Endothelial cell of umbilical vein (primary cell): ENCODE measurements around the gene PIK3R2. TPM values are rescaled to one million over a fixed set of nuclear protein-coding genes. Genes with fewer than 3 reads are reported as not detected.

ENCODE experiments used
- BruUV-seq: library from RNA; stranded (reverse); fragments of 400-500 nt; replicated peaks from 2 replicates; lab custom pipeline; 2021; lab: Mats Ljungman, UMichigan
- CTCF ChIA-PET: fragments of 300-600, 350-600 bp; sonication (Branson Sonifier 250); formaldehyde crosslinking; loops from one replicate; lab custom pipeline; 2021; ENCODE audit warnings: antibody characterized with exemption, inconsistent platforms; lab: Charles Lee
- POLR2A ChIA-PET: fragments of 300-600, 350-600 bp; sonication (Branson Sonifier 250); formaldehyde crosslinking; loops from one replicate; lab custom pipeline; 2021; ENCODE audit warnings: antibody characterized with exemption, inconsistent platforms; lab: Charles Lee
- DNase-seq: peaks from one replicate; pipeline ENCODE4 v3.0.0-alpha.2; 2011; ENCODE audit warnings: low read depth, low spot score
- FAIRE-seq: peaks from 2 replicates; lab custom pipeline; 2011; peaks lifted over from hg19 to GRCh38; lab: Jason Lieb, UNC
- H2AFZ ChIP-seq: 2 replicates; pipeline ENCODE4 v1.6.0; 2012; ENCODE audit warnings: low read depth, low read length, control low read depth, inconsistent platforms
- H3K27ac ChIP-seq: 2 replicates; pipeline ENCODE4 v1.5.1; 2011; ENCODE audit warnings: low read depth, mild to moderate bottlenecking, control low read depth, low read length, moderate library complexity; ENCODE audit not compliant: insufficient read depth
- H3K27me3 ChIP-seq, 2 experiments: 2 replicates each; pipeline versions ENCODE4 v1.6.0 to v1.6.1; 2011; ENCODE audit warnings: low read length in 2 of 2, mixed read lengths in 1 of 2; ENCODE audit not compliant: control insufficient read depth in 2 of 2, insufficient read depth in 2 of 2
- H3K36me3 ChIP-seq, 2 experiments: 2 replicates in 1 of 2; 3 replicates in 1 of 2; pipeline ENCODE4 v1.5.1; 2011; ENCODE audit warnings: low read length in 2 of 2, mild to moderate bottlenecking in 1 of 2, moderate library complexity in 1 of 2; ENCODE audit not compliant: control insufficient read depth in 2 of 2, insufficient read depth in 2 of 2; ENCODE audit errors: extremely low read depth in 1 of 2
- H3K4me1 ChIP-seq: 3 replicates; pipeline ENCODE4 v1.5.1; 2011; ENCODE audit warnings: mild to moderate bottlenecking, low read length; ENCODE audit not compliant: control insufficient read depth, insufficient read depth; ENCODE audit errors: extremely low read depth
- H3K4me2 ChIP-seq: 2 replicates; pipeline ENCODE4 v1.6.1; 2011; ENCODE audit warnings: low read length, control low read depth, mixed read lengths; ENCODE audit not compliant: insufficient read depth
- H3K4me3 ChIP-seq, 3 experiments: fragments of 200-600 bp in 1 of 3; sonication (generic), shearing (Covaris generic) in 1 of 3; replicated peaks in 1 of 3; 2 replicates each; pipeline ENCODE4 v1.5.1; 2011 to 2016; ENCODE audit warnings: control low read depth in 3 of 3, low read length in 3 of 3, mild to moderate bottlenecking in 2 of 3, inconsistent platforms in 1 of 3, low read depth in 1 of 3, moderate library complexity in 1 of 3; ENCODE audit not compliant: insufficient read depth in 1 of 3
- H3K79me2 ChIP-seq: 2 replicates; pipeline ENCODE4 v1.6.0; 2012; ENCODE audit warnings: low read length, inconsistent platforms; ENCODE audit not compliant: control insufficient read depth, insufficient read depth
- H3K9ac ChIP-seq: replicated peaks from 2 replicates; pipeline ENCODE3; 2011; ENCODE audit warnings: low read length, control low read depth; ENCODE audit not compliant: insufficient read depth; ENCODE audit errors: extremely low read depth
- H3K9me1 ChIP-seq: replicated peaks from 3 replicates; pipeline ENCODE4 v1.6.0; 2011; ENCODE audit warnings: mild to moderate bottlenecking, low read length; ENCODE audit not compliant: control insufficient read depth, insufficient read depth; ENCODE audit errors: extremely low read depth
- H3K9me3 ChIP-seq: replicated peaks from 2 replicates; pipeline ENCODE4 v1.5.1; 2012; ENCODE audit warnings: low read length, inconsistent platforms; ENCODE audit not compliant: control insufficient read depth, insufficient read depth
- H4K20me1 ChIP-seq: replicated peaks from 2 replicates; pipeline ENCODE3; 2011; ENCODE audit warnings: mild to moderate bottlenecking, low read length; ENCODE audit not compliant: control insufficient read depth, insufficient read depth; ENCODE audit errors: extremely low read depth
- CTCF ChIP-seq, 2 donors: IDR thresholded peaks; 1 replicate in 1 of 2; 2 replicates in 1 of 2; pipeline ENCODE4 v1.5.1; 2011; ENCODE audit warnings: low read length in 2 of 2, mild to moderate bottlenecking in 2 of 2, moderate library complexity in 2 of 2, control low read depth in 1 of 2, inconsistent platforms in 1 of 2, low read depth in 1 of 2; ENCODE audit not compliant: insufficient read depth in 1 of 2; ENCODE audit errors: extremely low read depth in 1 of 2
- EZH2 ChIP-seq: IDR thresholded peaks from 2 replicates; pipeline ENCODE4 v1.6.1; 2012; ENCODE audit warnings: borderline replicate concordance, low read depth, mild to moderate bottlenecking, moderate library complexity, low read length, inconsistent platforms; ENCODE audit not compliant: severe bottlenecking
- FOS ChIP-seq: IDR thresholded peaks from 2 replicates; pipeline ENCODE4 v1.6.1; 2011; ENCODE audit warnings: mild to moderate bottlenecking, low read length, moderate library complexity, borderline replicate concordance; ENCODE audit not compliant: insufficient read depth
- GATA2 ChIP-seq: IDR thresholded peaks from 2 replicates; pipeline ENCODE4 v1.7.0; 2011; ENCODE audit warnings: low read depth, mild to moderate bottlenecking, moderate library complexity, mixed read lengths, low read length; ENCODE audit not compliant: insufficient read length, insufficient read depth
- JUN ChIP-seq: IDR thresholded peaks from 2 replicates; pipeline ENCODE4 v1.6.1; 2011; ENCODE audit warnings: borderline replicate concordance, low read depth; ENCODE audit not compliant: insufficient read length, insufficient read depth
- MYC ChIP-seq: IDR thresholded peaks from one replicate; pipeline ENCODE4 v1.6.1; 2011; ENCODE audit warnings: mild to moderate bottlenecking, low read depth, low read length
- POLR2A ChIP-seq: IDR thresholded peaks from 2 replicates; pipeline ENCODE4 v1.6.1; 2012; ENCODE audit warnings: low read depth, mild to moderate bottlenecking, control low read depth, low read length
- POLR2AphosphoS5 ChIP-seq: IDR thresholded peaks from 2 replicates; pipeline ENCODE4 v1.6.1; 2012; ENCODE audit warnings: low read depth, mild to moderate bottlenecking, control low read depth, low read length, moderate library complexity; ENCODE audit not compliant: insufficient read depth
- dilution Hi-C: fragments of 300-500 bp; cut with MboI; formaldehyde crosslinking; loops from one replicate; pipeline ENCODE4 v1.15.0; 2019; ENCODE audit warnings: low sequenced_read_pairs; ENCODE audit not compliant: extremely low pct_ligation_motif_present
- intact Hi-C: fragments of 100-400 bp; cut with micrococcal nuclease; formaldehyde crosslinking; loops from one replicate; pipeline ENCODE4 v1.10.0; 2022
- polyA plus RNA-seq, 4 experiments: library from polyadenylated mRNA; depleted of rRNA in 3 of 4; stranded (reverse) in 3 of 4; unstranded in 1 of 4; fragments of >200 nt; gene quantifications; 2 replicates each; pipeline versions ENCODE4 v1.2.1 to v1.2.3, GENCODE V29; 2011 to 2012; ENCODE audit warnings: missing spikeins in 1 of 4
- total RNA-seq: library from RNA; stranded (reverse); gene quantifications from 2 replicates; pipeline ENCODE4 v1.2.3, GENCODE V29; 2021
- TF ChIP-seq, protein P1 (sequence below): IDR thresholded peaks from 2 replicates; pipeline ENCODE4 v1.6.1; 2011; ENCODE audit not compliant: insufficient read depth, insufficient read length

PIK3R2 gene
- total and polyA plus RNA-seq, 2 donors (not counting 3 experiments of a cell fraction or from before 2014, with no cell fraction given), result 8.1 to 15.2 TPM

DNA sequence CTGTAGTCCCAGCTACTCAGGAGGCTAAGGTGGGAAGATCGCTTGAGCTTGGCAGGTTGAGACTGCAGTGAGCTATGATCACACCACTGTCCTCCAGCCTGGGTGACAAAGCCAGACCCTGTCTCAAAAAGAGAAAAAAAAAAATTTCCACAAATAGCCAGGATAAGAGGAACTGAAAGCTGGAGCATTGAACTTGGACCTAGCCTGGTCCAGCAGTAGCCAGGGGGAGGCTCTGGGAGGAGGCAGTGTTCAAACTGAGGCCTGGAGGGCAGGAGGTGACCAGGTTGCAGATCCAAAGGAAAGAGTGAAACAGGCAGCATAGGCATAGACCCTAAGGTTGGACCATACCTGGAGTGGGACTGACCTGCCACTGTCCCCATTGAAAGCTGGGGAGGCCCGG lies 26.9 kb upstream of the PIK3R2 start:
- H3K79me2 ChIP-seq, result no peaks in the 10 kb centered on the region
- no TSS peak for BruUV-seq
- FAIRE-seq (no peak), DNase-seq (no peak)
- TF ChIP-seq POLR2A (no peak), JUN (no peak), MYC (no peak), POLR2AphosphoS5 (no peak), GATA2 (no peak), CTCF (IDR thresholded peaks at IDR 0.05; ENCODE audit: extremely low read depth in 1 of 2, insufficient read depth in 1 of 2, low read depth in 1 of 2, low read length in 2 of 2) (no peak), EZH2 (no peak), FOS (no peak)
- TF ChIP-seq, protein P1, sequence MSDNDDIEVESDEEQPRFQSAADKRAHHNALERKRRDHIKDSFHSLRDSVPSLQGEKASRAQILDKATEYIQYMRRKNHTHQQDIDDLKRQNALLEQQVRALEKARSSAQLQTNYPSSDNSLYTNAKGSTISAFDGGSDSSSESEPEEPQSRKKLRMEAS, result no peak
- intact Hi-C loops (no loop called here), dilution Hi-C loops (no loop called here)
- no peaks in the 10 kb centered on the region for H3K9me3 ChIP-seq
- ChIA-PET POLR2A (interaction anchor here (0.6 to 0.7 kb wide), 2 partner anchors 70 to 1843 kb away, joined by 4 to 5 read pairs; no protein-coding TSS in a partner anchor), CTCF (interaction anchor here (1.2 to 6.2 kb wide), 2 partner anchors 13 to 16 kb away, joined by 5 to 34 read pairs; no protein-coding TSS in a partner anchor)
- H3K4me2 ChIP-seq, result no peak overlapping the region
- no peaks in the 10 kb centered on the region for H3K36me3 ChIP-seq
- no peak overlapping the region for H3K27ac ChIP-seq
- no peak overlapping the region for H3K4me3 ChIP-seq
- H3K9ac ChIP-seq, result no peak overlapping the region
- H3K27me3 ChIP-seq, result no peaks in the 10 kb centered on the region
- H3K4me1 ChIP-seq, result no peaks in the 10 kb centered on the region
- H3K9me1 ChIP-seq, result no peaks in the 10 kb centered on the region
- no peak overlapping the region for H2AFZ ChIP-seq
- no peaks in the 10 kb centered on the region for H4K20me1 ChIP-seq
